ENCODE results near the gene LYZL6. TPM values are rescaled to one million over a fixed set of nuclear protein-coding genes. Genes with fewer than 3 reads are reported as not detected.

Gene LYZL6
- total RNA-seq, 1 experiment from 2014 or later, result not detected

- no peak overlapping the region for H3K4me2 ChIP-seq (ENCODE audit: low read length)
- no peaks in the 10 kb centered on the region for H3K4me1 ChIP-seq (ENCODE audit: control insufficient read depth in 1 of 2, insufficient read depth in 2 of 2, low read length in 2 of 2)
- no peaks in the 10 kb centered on the region for H3K9me2 ChIP-seq (ENCODE audit: insufficient read depth)
- no peak overlapping the region for H3K9ac ChIP-seq (ENCODE audit: low read length)
- H3K27me3 ChIP-seq (ENCODE audit: insufficient read depth, low read length), result no peaks in the 10 kb centered on the region
- BruUV-seq (replicated peaks), result no TSS peak
- H4K20me1 ChIP-seq (ENCODE audit: insufficient read depth), result no peaks in the 10 kb centered on the region
- CTCF ChIA-PET, result no interaction called here
- no peaks in the 10 kb centered on the region for H3K9me3 ChIP-seq (ENCODE audit: control insufficient read depth in 1 of 2, insufficient read depth in 1 of 2, low read depth in 1 of 2, low read length in 2 of 2)
- no peak overlapping the region for H2AFZ ChIP-seq (ENCODE audit: low read depth, low read length, poor library complexity, severe bottlenecking)
- H3K27ac ChIP-seq (ENCODE audit: low read depth, low read length), result no peak overlapping the region
- TF ChIP-seq ELF1 (IDR thresholded peaks at IDR 0.05; ENCODE audit: borderline replicate concordance, low read depth) (no peak), ZFX (IDR thresholded peaks at IDR 0.05) (no peak), EZH2phosphoT487 (IDR thresholded peaks at IDR 0.05; ENCODE audit: borderline replicate concordance) (no peak), SRF (IDR thresholded peaks at IDR 0.05; ENCODE audit: low read depth) (no peak), JUND (IDR thresholded peaks at IDR 0.05) (no peak), RAD21 (IDR thresholded peaks at IDR 0.05; ENCODE audit: low read depth) (no peak), TCF7L2 (IDR thresholded peaks at IDR 0.05; ENCODE audit: borderline replicate concordance, extremely low read depth, insufficient read depth, insufficient read length) (no peak), MAX (IDR thresholded peaks at IDR 0.05) (no peak), POLR2A (IDR thresholded peaks at IDR 0.05; ENCODE audit: borderline replicate concordance, extremely low read depth, insufficient read depth, insufficient read length) (no peak), EGR1 (IDR thresholded peaks at IDR 0.05; ENCODE audit: low read depth) (no peak), POLR2AphosphoS5 (IDR thresholded peaks at IDR 0.05; ENCODE audit: low read depth, low read length) (no peak), CBX3 (IDR thresholded peaks at IDR 0.05; ENCODE audit: low read depth) (no peak)
- no peak for ATAC-seq
- no peaks in the 10 kb centered on the region for H3K79me2 ChIP-seq (ENCODE audit: insufficient read depth, low read length)
- no peak overlapping the region for H3K4me3 ChIP-seq (replicated peaks in 1 of 2; ENCODE audit: low read depth in 1 of 2, low read length in 2 of 2)
- intact Hi-C loops (cut with micrococcal nuclease), result no loop called here
- DNase-seq (ENCODE audit: low read depth, low spot score), result no peak
- RAD21 ChIA-PET (ENCODE audit: low non-redundant PET in 1 of 2, low total read pairs in 2 of 2, uncharacterized antibody in 2 of 2, unreplicated experiment in 2 of 2), result no interaction called here
- no peaks in the 10 kb centered on the region for H3K36me3 ChIP-seq (ENCODE audit: control insufficient read depth in 1 of 2, insufficient read depth in 2 of 2, low read length in 2 of 2)
- POLR2A ChIA-PET, result no interaction called here
These were observed 41.8 kb downstream of the LYZL6 start for GRCh38 chr17:35901631-35902175.
